Prostate gland (tissue), 2 donors: Measurements from ENCODE around the gene NSD2.

Experiments used
- POLR2A ChIP-seq: fragments of 450-650 bp; IDR thresholded peaks from one replicate; pipeline ENCODE4 v1.6.1; 2016; ENCODE audit warnings: antibody characterized with exemption, mild to moderate bottlenecking
- POLR2AphosphoS5 ChIP-seq: sonication (generic); formaldehyde crosslinking; IDR thresholded peaks from one replicate; pipeline ENCODE4 v1.6.1; 2017; ENCODE audit warnings: antibody characterized with exemption
- TF ChIP-seq, protein P1 (sequence below), 4 experiments: fragments of 200-600 bp in 2 of 4; fragments of 450-650 bp in 2 of 4; sonication (generic) in 2 of 4; IDR thresholded peaks; 1 replicate in 3 of 4; 2 replicates in 1 of 4; pipeline ENCODE4 v1.5.1; 2016 to 2019; ENCODE audit warnings: antibody characterized with exemption in 4 of 4, mild to moderate bottlenecking in 2 of 4, moderate library complexity in 2 of 4

DNA sequence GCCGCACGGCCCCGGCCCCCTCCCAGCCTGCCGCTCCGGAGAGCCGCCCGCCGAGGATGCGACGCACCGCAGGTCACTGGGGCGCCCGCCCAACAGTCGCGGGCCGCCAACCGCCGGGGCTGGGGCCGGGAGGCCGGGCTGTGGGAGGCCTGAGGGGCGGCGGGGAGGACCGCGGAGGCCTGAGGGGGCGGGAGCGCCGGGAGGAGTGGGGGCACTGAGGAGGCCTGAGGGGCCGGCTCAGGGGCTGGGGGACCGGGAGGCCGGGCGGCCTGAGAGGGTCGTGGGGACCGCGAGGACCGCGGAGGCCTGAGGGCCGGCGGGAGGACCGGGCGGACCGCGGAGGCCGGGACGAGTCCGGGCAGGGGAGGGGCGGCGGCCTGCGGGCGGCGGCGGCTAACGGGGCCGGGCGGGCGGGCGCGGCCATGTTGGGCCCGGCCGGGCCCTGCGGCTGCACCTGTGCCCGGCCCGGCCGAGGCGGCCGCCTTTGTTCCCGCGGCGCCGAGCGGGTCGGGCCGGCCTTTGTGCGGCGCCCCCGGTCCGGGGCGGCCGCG lies 353 bp downstream of the NSD2 start:
- TF ChIP-seq, protein P1, sequence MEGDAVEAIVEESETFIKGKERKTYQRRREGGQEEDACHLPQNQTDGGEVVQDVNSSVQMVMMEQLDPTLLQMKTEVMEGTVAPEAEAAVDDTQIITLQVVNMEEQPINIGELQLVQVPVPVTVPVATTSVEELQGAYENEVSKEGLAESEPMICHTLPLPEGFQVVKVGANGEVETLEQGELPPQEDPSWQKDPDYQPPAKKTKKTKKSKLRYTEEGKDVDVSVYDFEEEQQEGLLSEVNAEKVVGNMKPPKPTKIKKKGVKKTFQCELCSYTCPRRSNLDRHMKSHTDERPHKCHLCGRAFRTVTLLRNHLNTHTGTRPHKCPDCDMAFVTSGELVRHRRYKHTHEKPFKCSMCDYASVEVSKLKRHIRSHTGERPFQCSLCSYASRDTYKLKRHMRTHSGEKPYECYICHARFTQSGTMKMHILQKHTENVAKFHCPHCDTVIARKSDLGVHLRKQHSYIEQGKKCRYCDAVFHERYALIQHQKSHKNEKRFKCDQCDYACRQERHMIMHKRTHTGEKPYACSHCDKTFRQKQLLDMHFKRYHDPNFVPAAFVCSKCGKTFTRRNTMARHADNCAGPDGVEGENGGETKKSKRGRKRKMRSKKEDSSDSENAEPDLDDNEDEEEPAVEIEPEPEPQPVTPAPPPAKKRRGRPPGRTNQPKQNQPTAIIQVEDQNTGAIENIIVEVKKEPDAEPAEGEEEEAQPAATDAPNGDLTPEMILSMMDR (IDR thresholded peaks at IDR 0.05): no peak
- TF ChIP-seq POLR2AphosphoS5: no peak
- no peak for TF ChIP-seq POLR2A
